Activated T-cell treated with anti-CD3 and anti-CD28 coated beads, Interleukin-2, amount 50 U/mL, for 48 hours (primary cell): Measurements from ENCODE around the gene TSSC4.
A peak's percentile ranks its signal among the peaks of the same experiment; 100 is the strongest.

Experiments used
- DNase-seq, 2 experiments: peaks; one replicate each; pipeline ENCODE4 v3.0.0-alpha.2; 2020

TSSC4 gene

DNA sequence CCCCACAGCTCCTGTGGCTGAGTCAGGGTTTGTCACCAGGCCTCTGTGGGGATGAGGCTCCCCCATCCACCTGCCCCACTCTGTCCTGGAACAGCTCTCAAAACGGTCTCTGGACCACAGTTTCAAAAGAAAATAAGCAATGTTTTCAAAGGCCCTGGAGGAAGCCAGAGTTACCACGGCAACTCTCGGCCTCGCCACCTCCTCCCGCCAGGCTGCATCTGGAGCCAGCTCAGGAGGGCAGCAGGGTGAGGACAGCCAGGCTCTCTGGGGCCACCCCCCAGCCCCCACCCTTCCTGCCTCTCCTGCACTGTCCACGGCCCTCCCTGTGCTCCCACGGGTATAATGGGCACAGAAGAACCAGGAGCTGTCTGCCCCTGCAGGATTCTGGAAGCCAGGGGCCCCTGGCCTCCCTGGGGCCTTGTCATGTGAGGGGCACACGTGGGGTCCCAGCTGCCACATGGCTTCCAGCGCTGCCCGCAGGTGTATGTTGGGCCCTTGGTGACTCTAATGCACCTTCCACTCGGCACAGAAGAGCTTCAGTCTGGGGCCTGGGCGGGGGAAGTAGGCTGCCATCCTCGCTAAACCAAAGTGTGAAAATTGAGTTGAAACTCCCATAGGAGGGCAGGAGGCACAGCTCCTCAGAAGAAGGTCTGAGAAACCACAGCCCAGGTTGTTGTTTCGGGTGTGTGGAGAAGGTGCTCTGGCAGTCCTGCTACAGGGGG is 13.1 kb upstream of the TSSC4 start:
- DNase-seq = no peak

DNA sequence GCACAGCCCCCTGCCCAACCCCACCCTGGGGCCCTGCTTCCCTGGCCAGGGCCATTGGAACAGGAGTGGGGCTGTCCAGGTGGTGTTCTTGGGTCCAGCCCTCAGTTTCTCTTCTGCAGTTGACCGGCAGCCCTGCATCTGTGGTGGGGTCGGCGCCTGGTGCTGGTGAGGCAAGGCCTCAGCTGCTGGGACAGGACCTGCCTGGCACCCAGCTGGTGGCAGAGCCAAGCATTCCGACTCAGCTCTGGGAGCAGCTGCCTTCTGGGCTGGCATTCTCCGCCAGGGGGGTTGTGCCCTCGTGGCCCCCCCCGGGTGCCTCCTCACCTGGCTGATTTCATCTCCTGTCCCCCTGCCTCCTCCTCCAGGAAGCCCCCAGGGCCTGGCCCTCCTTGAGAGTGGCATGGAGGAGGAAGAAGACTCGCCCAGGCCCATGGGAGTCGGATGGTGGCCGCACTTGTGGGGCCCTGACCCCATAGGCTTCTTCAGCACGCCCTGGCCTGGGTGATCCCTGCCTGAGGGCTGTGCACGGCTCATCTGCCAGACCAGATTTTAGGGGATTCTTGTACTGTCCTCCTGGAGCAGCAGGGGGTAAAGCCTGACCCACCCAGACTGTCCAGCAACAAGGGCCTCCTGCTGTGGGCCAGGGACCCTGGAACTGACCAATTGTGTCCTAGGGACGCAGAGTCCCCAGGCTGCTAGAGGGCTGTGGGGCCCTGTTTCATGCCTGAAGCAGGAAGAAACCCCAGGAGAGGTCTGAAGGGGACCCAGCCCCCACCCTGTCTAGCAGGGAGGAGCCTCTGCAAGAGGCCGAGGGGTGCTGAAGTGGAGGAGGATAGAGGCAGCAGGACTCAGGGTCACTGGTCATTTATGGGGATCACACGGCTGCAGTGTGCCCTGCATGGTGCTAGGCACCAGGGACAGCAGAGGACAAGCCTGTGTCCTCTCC is 11.8 kb upstream of the TSSC4 start:
- DNase-seq = no peak

DNA sequence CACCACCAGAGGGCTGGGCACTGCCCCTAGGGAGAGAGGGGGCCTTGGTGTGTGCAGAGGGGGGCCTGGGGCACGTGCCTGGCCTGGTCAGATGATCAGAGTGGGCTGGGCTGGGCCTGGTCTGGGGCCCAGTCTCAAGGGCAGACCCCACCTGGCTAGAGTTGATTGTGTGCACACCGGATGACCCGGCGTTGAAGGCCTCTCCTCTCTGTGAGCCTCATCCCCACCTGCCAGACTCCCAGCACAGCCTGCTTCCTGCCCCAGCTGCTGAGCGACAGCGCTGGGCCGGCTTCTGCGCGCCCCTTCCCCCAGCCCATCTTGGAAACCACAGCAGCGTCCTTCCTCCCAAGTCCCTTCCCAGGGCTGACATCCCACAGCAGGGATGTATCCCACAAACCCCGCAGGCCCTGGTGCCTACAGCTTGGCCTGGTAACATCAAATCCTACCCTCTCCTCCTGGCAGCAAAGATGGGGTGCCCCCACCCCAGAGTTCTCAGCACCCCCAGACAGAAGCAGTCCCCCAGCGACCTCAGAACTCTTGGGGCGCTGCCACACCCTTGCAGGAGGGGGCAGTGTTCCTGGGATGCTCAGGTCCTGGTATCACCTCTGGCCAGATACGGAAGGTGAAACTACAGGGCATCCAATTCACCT is 11.0 kb upstream of the TSSC4 start:
- no peak for DNase-seq

DNA sequence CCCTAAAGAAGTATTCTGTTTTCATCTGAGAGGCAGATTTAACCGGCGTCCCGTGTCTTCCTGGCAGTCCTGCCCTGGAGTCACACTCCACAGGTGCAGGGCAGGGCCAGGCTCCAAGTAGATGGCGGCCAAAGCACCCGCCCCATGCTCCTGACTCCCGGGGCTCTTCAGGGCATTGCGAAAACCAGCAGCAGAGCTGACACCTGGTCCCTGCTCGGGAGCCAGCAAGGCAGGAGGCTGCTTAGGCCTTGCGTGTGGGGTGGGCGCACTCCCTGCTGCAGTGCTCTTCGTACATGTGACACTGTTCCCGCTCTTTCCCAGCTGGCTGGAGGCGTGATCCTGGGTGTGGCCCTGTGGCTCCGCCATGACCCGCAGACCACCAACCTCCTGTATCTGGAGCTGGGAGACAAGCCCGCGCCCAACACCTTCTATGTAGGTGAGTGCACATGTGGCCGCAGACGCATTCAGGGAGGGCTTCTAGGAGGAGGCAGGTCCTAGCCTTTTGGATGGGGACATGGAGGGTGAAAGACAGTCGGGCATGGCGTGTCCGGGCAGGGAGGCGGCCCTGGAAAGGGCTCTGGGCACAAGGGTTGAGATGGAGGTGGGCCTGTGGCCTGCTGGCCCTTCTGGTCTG is 10.3 kb upstream of the TSSC4 start:
- DNase-seq = no peak

DNA sequence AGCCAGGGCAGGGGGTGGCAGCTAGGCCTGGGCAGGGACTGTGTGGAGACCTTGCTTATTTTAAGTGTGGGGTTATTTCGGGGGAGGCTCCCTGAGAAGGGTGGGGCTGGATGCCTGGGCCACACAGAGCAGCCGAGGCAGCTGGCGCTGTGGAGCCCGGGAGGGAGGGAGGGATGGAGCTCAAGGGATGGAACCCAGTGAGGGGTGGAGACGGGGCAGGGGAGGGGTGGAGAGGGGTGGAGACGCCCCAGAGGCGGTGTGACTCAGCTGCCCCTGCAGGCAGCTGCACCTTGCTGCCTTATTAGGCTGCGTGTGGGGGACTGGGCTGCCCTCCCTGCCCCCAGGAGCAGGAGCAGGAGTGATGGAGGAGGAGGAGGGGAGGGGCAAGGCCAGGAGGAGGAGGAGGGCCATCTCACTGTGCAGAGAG is 9.8 kb upstream of the TSSC4 start:
- no peak for DNase-seq

DNA sequence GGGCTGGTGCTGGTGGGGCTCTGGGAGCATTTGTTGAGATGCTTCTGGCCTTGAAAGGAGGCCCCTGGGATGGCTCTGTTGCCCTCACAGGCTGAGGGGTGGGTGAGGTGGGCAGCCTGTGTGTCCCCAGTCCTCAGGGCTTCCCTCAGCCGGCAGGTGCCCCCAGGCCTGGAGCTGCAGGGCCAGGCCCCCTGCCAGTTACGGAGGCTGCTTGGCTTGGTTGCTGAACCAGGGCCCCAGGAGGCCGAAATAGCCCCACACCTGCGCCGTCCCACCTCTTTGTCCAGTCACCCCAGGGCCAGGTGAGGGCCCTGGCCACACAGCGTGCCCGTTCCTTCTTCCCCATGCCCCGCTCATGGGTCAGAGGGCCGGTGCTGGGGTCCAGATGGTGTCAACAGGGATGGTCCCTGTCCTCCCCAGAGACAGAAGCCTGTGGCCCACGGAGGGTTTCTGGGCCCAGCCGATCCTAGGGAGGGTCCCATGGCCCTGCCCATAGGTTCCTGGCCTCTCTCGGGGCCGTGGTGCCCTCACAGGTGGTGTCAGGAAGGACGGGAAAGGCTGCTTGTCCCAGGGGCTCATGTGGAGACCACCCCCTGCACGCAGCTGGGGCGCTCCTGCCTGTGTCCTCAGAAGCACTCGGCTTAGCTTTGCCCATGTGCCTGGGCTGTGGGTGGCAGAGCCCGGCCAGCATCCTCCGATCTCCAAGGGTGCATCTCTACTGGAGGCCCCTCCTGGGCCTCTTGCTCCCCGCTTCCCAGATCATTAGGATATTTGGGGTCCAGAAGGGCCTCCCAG is 9.2 kb upstream of the TSSC4 start:
- DNase-seq = no peak

DNA sequence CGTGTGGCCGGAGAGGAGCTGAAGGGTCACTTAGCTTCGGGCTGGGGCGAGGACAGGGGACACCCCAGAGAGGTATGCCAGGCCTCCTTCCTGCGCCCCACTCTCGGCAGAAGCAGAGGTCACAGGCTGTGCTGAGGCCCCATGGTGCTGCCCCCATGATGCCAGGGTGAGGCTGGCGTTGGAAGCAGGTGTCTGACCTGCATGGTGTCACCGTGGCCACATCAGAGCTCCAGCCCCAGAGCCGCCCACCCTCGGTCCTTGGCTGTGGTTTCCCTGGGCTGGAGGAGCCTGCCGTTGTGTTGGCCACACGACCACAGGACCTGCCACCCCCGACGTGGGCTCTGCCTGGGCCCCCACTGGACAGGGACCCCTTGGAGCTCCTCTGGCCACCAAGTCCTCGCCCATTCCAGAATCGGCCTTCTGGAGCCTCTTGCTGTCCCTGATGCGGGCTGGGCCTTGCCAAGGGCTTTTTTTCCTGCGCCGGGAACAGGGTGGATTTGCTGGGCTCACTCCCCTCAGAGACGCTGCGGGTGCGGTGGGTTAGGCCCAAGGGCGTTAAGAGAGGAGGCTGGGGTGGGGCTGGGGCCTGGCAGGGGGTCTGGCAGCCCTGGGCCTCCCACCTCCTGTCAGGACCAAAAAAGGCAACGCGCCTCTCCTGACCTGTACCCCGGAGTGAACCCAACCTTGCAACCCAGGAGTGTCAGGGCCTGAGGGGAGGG is 8.2 kb upstream of the TSSC4 start:
- no peak for DNase-seq

DNA sequence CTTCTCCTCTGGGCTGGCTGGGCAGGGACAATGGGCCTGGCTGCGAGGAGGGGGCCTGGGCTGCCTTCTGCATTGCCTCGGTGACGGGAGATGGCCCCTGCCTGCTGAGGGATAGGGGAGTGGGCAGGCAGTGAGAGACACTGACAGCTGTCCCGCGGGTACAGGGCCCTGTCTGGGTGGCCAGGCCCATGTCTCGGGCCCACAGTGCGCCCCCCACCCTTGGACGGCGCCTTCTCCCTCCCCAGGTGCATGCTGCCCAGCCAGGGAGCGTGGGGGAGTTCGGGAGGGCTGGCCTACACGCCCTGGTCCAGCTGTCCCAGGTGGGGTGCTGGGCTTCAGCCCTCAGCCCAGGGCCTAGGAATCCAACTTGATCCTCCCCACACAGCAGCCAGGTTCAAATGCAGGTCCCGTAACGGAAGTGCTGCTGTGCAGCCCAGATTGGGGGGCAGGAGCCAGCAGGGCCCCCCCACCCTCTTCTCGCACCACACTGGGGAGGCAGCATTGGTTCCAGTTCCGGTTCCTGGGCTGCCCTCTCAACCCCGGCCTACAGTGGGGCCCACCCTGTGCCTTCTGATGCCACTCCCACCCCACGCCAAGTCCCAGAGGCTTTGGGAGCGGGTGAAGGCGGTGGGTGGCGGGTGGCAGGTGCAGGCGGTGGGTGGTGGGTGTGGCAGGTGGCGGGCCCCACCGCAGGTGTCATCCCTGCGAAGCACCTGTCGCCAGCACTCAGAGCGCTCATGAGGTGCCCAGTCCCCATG is 7.3 kb upstream of the TSSC4 start:
- no peak for DNase-seq

DNA sequence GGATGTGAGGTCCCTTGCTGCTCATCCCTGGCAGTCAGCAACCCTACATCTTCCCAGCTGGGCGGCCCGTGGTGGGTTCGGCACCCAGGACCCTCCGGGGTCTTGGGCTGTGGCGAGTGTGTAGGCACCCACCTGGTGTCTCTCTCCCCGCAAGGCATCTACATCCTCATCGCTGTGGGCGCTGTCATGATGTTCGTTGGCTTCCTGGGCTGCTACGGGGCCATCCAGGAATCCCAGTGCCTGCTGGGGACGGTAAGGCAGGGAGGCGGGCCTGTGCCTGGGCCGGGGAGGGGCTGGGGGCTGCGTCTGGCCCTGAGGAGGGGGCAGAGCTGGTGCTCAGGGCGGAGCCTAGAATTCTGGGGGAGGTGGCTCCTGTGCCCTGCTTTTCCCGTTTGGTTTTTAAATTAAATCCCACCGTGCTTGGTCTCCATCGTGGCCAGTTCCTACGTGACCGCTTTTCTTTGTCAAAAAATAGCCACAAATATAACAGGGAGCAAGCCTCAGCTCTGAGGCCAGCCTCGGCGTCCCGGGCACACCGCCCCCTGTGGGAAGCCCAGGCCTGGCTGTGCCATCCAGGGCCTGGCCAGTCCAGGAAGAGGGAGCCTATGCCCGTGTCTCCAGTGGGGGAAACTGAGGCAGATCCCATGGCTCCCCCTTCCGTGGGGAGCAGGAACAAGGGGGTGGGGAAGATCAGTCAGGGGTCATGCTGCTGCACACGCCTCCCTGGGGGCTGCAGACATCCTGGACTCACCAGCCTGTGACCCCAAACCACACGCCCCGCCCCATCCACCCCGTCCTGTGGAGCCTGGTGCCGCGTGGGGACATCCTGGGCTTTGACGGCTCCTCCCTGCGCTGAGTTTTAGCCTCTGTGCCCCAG is 6.4 kb upstream of the TSSC4 start:
- no peak for DNase-seq

DNA sequence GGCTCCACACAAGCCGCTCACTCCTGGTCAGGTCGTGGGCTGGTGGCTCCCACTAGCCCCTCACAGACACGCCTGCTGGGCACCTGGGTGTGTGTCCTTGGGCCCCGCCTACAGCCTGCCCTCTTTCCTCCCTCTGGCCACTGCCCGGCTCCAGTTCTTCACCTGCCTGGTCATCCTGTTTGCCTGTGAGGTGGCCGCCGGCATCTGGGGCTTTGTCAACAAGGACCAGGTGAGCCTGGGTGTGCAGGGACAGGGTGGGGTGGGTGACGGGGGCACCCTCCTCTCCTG is 5.8 kb upstream of the TSSC4 start:
- DNase-seq = no peak

DNA sequence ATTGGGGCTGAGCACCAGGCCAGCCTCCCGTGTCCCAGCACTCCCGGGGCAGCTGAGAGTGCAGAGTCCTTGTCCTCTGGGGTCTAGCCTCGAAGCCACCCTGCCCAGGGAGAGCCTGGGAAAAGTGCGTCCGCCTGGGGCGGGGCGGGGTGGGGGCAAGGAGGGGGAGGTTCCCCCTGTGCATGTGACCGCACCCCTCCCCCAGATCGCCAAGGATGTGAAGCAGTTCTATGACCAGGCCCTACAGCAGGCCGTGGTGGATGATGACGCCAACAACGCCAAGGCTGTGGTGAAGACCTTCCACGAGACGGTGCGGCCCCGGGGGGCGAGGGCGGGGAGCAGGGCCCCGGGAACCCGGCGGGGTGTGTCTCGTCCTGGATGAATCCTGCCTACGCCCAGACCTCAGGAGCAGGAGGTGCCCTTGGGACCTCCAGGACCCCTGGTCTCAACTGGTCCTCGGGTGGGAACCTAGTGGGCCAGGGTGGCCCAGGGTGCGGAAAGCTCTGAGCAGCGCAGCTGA is 5.3 kb upstream of the TSSC4 start:
- no peak for DNase-seq

DNA sequence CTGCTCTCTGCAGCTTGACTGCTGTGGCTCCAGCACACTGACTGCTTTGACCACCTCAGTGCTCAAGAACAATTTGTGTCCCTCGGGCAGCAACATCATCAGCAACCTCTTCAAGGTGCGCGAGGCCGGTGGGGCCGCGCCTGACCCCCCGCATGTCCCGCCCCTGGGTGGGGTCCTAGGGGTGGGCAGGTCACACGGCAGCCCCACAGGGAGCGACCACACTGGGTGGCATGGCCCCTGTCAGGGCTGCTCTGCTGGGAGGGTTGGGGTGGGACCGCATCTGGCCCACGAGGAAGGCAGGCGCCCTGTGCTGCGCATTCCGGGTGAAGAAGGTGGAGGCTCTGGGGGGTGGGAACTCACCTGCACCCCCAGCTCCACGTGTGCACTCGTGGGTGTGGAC is 4.7 kb upstream of the TSSC4 start:
- DNase-seq = no peak

DNA sequence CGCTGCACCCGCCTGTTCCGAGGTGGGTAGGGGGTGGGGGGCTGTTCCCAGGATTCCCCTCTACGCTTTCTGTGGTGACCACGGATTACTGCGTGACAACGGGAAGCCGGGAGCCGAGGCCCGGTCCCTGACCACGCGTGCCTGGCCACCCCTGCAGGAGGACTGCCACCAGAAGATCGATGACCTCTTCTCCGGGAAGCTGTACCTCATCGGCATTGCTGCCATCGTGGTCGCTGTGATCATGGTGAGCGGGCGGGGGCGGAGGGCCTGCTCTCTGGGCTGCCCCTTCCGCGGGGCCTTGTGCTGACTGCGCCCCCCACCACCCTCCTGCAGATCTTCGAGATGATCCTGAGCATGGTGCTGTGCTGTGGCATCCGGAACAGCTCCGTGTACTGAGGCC is 4.1 kb upstream of the TSSC4 start:
- DNase-seq = no peak

DNA sequence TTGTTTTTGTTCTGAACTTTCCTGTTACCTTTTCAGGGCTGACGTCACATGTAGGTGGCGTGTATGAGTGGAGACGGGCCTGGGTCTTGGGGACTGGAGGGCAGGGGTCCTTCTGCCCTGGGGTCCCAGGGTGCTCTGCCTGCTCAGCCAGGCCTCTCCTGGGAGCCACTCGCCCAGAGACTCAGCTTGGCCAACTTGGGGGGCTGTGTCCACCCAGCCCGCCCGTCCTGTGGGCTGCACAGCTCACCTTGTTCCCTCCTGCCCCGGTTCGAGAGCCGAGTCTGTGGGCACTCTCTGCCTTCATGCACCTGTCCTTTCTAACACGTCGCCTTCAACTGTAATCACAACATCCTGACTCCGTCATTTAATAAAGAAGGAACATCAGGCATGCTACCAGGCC is 3.5 kb upstream of the TSSC4 start:
- no peak for DNase-seq

DNA sequence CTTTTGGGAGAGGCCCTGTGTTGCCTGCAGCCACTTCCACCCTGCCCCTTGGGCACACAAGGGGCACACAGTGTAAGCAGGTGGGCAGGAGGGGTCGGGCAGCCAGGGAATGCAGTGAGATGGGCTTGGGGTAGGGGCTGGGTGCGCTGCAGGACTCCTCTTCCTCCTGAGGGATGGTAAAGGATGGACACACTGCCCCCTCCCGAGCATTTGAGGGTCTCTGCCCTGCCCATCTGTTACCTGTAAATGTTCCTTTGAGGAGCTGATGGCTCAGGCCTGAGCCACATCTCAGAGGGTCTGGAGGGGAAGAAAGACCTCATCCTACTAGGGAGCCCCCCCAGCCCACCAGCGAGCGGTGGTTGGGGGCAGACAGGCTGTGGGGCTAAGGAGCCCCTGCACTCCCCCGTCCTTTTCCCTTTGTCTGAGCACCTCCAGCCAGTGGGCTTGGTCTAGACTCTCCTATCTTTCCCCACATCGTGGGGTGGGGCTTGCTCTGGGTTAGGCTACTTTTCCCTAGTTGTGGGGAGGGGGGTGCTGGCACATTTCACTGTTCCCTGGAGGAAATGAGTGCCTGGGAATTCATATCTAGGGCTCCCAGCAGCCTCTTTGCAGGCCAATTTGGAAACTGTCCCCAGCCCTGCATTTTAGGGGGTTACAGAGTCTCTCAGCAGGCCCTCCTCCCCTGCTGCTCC is 1.7 kb upstream of the TSSC4 start:
- DNase-seq = no peak

DNA sequence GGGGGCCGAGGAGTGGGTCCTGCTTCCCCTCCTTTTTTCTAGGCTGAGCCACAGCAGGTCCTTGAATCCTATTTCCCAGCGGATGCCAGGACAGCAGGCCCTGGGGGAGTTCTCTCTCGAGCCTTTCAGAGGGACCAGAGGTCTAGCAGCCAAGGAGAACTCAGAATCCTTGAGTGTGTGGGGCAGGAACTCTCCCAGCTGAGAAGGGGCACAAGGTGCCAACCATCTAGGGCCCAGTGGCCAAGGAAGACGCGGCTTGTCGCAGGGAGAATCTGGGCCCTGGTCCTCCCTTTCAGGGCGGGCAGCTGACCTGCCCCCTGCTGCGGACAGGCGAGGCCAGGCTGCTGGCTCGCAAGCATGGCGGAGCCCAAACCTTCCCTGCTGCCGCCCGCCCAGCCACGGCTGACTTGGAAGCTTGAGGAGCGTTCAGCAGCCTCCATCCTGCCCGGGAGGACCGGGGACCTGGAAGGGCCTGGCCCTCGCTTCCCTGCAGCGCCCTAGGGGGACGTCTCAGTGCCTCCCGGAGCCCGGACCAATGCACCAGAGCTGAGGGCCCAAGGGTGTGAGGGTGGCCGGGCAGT is 972 bp upstream of the TSSC4 start:
- peak in 1 of 2 experiments; percentile 53 for DNase-seq

DNA sequence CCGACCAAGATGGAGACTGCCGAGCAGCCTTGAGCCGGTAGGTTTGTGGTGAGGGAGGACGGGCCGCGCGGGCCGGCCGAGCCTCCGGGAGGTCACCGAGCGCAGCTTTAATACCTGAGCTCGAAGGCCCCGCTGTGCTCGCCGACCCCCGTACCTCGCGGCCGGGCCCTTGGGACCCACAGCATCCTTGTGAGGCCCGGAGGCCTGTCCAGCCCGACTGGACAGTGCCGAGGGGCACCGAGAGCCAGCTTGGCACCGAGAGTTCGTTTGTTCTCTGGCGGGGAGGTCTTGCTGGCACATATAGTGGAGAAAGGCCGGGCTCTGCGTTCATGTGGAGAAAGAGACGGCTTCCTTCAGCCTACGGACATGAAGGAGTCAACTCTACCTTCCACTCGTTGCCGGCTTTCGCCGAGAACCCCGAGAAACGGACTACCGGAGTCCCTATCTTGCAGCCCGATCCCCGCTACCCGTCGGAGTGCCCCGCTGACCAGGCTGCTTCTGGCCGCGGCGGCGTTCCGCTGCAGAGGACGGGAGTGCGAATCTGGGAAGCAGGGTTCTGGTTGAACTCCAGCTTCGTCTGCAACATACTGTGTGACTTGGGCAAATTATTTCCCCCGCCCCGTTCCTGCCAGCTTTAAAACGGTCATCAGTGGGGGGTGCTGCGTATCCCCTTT is 349 bp downstream of the TSSC4 start:
- DNase-seq = no peak

DNA sequence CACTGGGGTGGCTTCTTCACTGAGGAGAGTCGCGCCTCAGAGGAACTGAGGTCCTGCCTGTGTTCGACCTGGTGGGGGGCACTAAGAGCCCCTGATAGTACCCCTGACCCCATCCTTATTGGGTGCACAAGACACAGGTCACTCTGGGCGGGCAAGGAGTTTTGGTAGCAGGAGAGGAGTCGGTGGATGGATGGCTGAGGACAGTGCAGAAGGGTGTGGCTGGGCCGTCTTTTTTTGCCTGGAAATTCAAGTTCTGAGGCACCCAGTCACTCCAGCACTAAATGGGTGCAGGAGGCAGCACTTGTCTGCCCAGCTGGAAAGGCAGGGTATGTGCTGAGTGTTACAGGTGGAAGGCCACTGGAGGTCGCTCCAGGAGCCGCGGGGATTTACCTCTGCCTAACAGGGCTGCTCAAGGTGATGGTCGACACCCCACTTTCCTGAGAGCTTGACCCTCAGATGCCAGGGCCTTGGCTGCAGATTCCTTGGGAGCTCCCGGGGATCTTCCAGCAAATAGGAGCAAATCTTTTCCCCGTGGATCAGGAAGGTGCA is 960 bp downstream of the TSSC4 start:
- no peak for DNase-seq
